GM12878 (cell line): ENCODE measurements around the gene PGR. TPM values are rescaled to one million over a fixed set of nuclear protein-coding genes. Genes with fewer than 3 reads are reported as not detected.
A peak's percentile ranks its signal among the peaks of the same experiment; 100 is the strongest.

Source experiments
- ATAC-seq: fragments of 200-7000 bp; cut with Tn5 transposase; 3 replicates; pipeline ENCODE4 v1.9.1; 2020; ENCODE audit warnings: mild to moderate bottlenecking, moderate library complexity
- BruUV-seq: library from RNA; stranded (reverse); fragments of 400-500 nt; replicated peaks from 2 replicates; lab custom pipeline; 2021; lab: Mats Ljungman, UMichigan
- CTCF ChIA-PET: fragments of 300-600 bp; sonication (Branson Sonifier 250); formaldehyde crosslinking; extraction: SDS; loops from one replicate; lab custom pipeline; 2021; ENCODE audit warnings: inconsistent platforms; lab: Yijun Ruan, JAX
- POLR2A ChIA-PET: fragments of 350-600 bp; formaldehyde crosslinking; extraction: SDS; loops from one replicate; lab custom pipeline; 2021; ENCODE audit warnings: inconsistent platforms; lab: Charles Lee
- RAD21 ChIA-PET: fragments of 300-600 bp; sonication (Branson Sonifier 250); formaldehyde crosslinking; loops from one replicate; lab custom pipeline; 2023; ENCODE audit warnings: antibody characterized with exemption; ENCODE audit not compliant: unreplicated experiment; lab: Charles Lee
- SMC1A ChIA-PET: fragments of 300-600 bp; sonication (Branson Sonifier 250); formaldehyde crosslinking; loops from one replicate; lab custom pipeline; 2023; ENCODE audit not compliant: unreplicated experiment, uncharacterized antibody; lab: Charles Lee
- DNase-seq: peaks from one replicate; pipeline ENCODE4 v3.0.0-alpha.2; 2011; ENCODE audit warnings: low read depth, low spot score
- FAIRE-seq: peaks from 3 replicates; lab custom pipeline; 2011; peaks lifted over from hg19 to GRCh38; lab: Jason Lieb, UNC
- H2AFZ ChIP-seq: 2 replicates; pipeline ENCODE4 v1.6.0; 2011; ENCODE audit warnings: low read depth, low read length, control low read depth; ENCODE audit not compliant: control insufficient read depth
- H3K27ac ChIP-seq: 2 replicates; pipeline ENCODE4 v1.5.1; 2011; ENCODE audit warnings: control low read depth; ENCODE audit not compliant: control insufficient read depth, insufficient read depth
- H3K27me3 ChIP-seq, 2 experiments: replicated peaks in 1 of 2; 2 replicates each; pipeline versions ENCODE4 v1.6.0 to v1.6.1; 2011; ENCODE audit warnings: low read length in 1 of 2; ENCODE audit not compliant: control insufficient read depth in 2 of 2, insufficient read depth in 2 of 2
- H3K36me3 ChIP-seq, 2 experiments: 2 replicates each; pipeline ENCODE4 v1.5.1; 2011; ENCODE audit warnings: low read length in 1 of 2; ENCODE audit not compliant: control insufficient read depth in 2 of 2, insufficient read depth in 2 of 2
- H3K4me1 ChIP-seq: 2 replicates; pipeline ENCODE4 v1.6.1; 2011; ENCODE audit warnings: mild to moderate bottlenecking, low read length, moderate library complexity, mixed read lengths; ENCODE audit not compliant: control insufficient read depth, insufficient read depth
- H3K4me2 ChIP-seq: 2 replicates; pipeline ENCODE4 v1.6.0; 2011; ENCODE audit warnings: control low read depth; ENCODE audit not compliant: control insufficient read depth, insufficient read depth
- H3K4me3 ChIP-seq: fragments of 200-600 bp; sonication (generic); 2 replicates; pipeline ENCODE4 v1.5.1; 2016
- H3K79me2 ChIP-seq: 2 replicates; pipeline ENCODE4 v1.6.0; 2011; ENCODE audit warnings: low read length; ENCODE audit not compliant: control insufficient read depth, insufficient read depth
- H3K9ac ChIP-seq: 2 replicates; pipeline ENCODE4 v1.8.0; 2011; ENCODE audit warnings: low read length, control low read depth, mixed read lengths; ENCODE audit not compliant: control insufficient read depth, insufficient read depth
- H3K9me3 ChIP-seq: replicated peaks from 3 replicates; pipeline ENCODE4 v1.5.1; 2011; ENCODE audit warnings: mild to moderate bottlenecking, low read length; ENCODE audit not compliant: control insufficient read depth, insufficient read depth
- H4K20me1 ChIP-seq: 2 replicates; pipeline ENCODE4 v1.6.0; 2011; ENCODE audit not compliant: control insufficient read depth, insufficient read depth
- FOS ChIP-seq: IDR thresholded peaks from 3 replicates; pipeline ENCODE4 v1.6.1; 2011; ENCODE audit warnings: borderline replicate concordance; ENCODE audit not compliant: insufficient read length; ENCODE audit errors: extremely low read depth
- GABPA ChIP-seq: IDR thresholded peaks from 2 replicates; pipeline ENCODE4 v1.6.1; 2014; ENCODE audit warnings: antibody characterized with exemption, low read depth, mild to moderate bottlenecking, inconsistent platforms
- SMAD5 ChIP-seq: IDR thresholded peaks from 2 replicates; pipeline ENCODE4 v1.6.1; 2016; ENCODE audit warnings: antibody characterized with exemption, low read depth
- SUZ12 ChIP-seq: fragments of 200-600 bp; sonication (generic); IDR thresholded peaks from one replicate; pipeline ENCODE4 v1.6.1; 2018; ENCODE audit warnings: antibody characterized with exemption, mild to moderate bottlenecking; ENCODE audit not compliant: unreplicated experiment
- TCF7 ChIP-seq: IDR thresholded peaks from 2 replicates; pipeline ENCODE4 v1.6.1; 2014; ENCODE audit warnings: antibody characterized with exemption, borderline replicate concordance
- WGBS: methylation state at CpG from one replicate; pipeline ENCODE4 v1.1.6; 2016; ENCODE audit warnings: low lambda C conversion rate; ENCODE audit not compliant: insufficient replicate concordance, insufficient coverage; ENCODE audit errors: missing lambda C conversion rate; 5-methylcytosine and 5-hydroxymethylcytosine counted together
- in situ Hi-C: fragments of 300-500 bp; cut with MboI; formaldehyde crosslinking; loops from 9 replicates; pipeline ENCODE4 v1.14.3; 2018; ENCODE audit warnings: mixed read lengths
- intact Hi-C: fragments of 100-400 bp; cut with micrococcal nuclease; formaldehyde crosslinking; loops from one replicate; pipeline ENCODE4 v1.14.2; 2022; ENCODE audit not compliant: unreplicated experiment
- polyA plus RNA-seq, 11 experiments: library from polyadenylated mRNA; depleted of rRNA in 4 of 11; unstranded in 6 of 11; stranded (reverse) in 5 of 11; fragments of >200 nt; fragmentation: Nextera tagmentation in 4 of 11; fragmentation: Illumina TruSeq in 1 of 11; extraction: Ambion mirVana in 4 of 11; extraction: Trizol in 1 of 11; gene quantifications; 1 replicate in 1 of 11; 2 replicates in 10 of 11; pipeline versions ENCODE4 v1.2.1 to v1.2.3, GENCODE V29; 2011 to 2016; ENCODE audit warnings: inconsistent platforms in 2 of 11, missing spikeins in 2 of 11, low read depth in 1 of 11
- total RNA-seq, 4 experiments: library from RNA; depleted of rRNA in 3 of 4; stranded (reverse); fragments of >200 nt in 3 of 4; fragmentation: Illumina TruSeq in 1 of 4; extraction: Trizol in 1 of 4; gene quantifications; 2 replicates each; pipeline versions ENCODE4 v1.2.1 to v1.2.3, GENCODE V29; 2013 to 2021
- TF ChIP-seq, protein P1 (sequence below), 3 experiments: IDR thresholded peaks in 2 of 3; conservative IDR thresholded peaks in 1 of 3; 2 replicates each; pipeline ENCODE4 v1.5.1; 2011; ENCODE audit warnings: low read depth in 3 of 3, low read length in 3 of 3, mild to moderate bottlenecking in 3 of 3, control low read depth in 2 of 3, moderate library complexity in 2 of 3, inconsistent platforms in 1 of 3, mixed read lengths in 1 of 3; ENCODE audit not compliant: control insufficient read depth in 2 of 3, insufficient read depth in 1 of 3; ENCODE audit errors: extremely low read depth in 1 of 3
- TF ChIP-seq, protein P2 (sequence below): fragments of 450-650 bp; conservative IDR thresholded peaks from 2 replicates; pipeline ENCODE4 v1.6.1; 2017; ENCODE audit warnings: mild to moderate bottlenecking, moderate library complexity

Gene PGR
- total and polyA plus RNA-seq, 10 of the 15 experiments (the other 5 are each of a cell fraction or from before 2014, with no cell fraction given): 0.01 TPM; not detected in 9

- Histone ChIP-seq H3K4me1 (no peaks in the 10 kb centered on the region), H3K27me3 (peaks cover 5 to 28% of the 10 kb centered on the region in 2 experiments; a peak in 3 of 4 replicates), H3K9me3 (no peaks in the 10 kb centered on the region; the same call in 2 of the 3 replicates), H2AFZ (no peak overlapping the region), H3K4me3 (no peak overlapping the region), H4K20me1 (no peaks in the 10 kb centered on the region), H3K79me2 (no peaks in the 10 kb centered on the region), H3K4me2 (no peak overlapping the region), H3K27ac (no peak overlapping the region), H3K9ac (no peak overlapping the region), H3K36me3 (no peaks in the 10 kb centered on the region)
- intact Hi-C loops: no loop called here
- ChIA-PET POLR2A (no interaction called here), CTCF (no interaction called here), RAD21 (no interaction called here), SMC1A (no interaction called here)
- no peak for ATAC-seq
- TF ChIP-seq, protein P1, sequence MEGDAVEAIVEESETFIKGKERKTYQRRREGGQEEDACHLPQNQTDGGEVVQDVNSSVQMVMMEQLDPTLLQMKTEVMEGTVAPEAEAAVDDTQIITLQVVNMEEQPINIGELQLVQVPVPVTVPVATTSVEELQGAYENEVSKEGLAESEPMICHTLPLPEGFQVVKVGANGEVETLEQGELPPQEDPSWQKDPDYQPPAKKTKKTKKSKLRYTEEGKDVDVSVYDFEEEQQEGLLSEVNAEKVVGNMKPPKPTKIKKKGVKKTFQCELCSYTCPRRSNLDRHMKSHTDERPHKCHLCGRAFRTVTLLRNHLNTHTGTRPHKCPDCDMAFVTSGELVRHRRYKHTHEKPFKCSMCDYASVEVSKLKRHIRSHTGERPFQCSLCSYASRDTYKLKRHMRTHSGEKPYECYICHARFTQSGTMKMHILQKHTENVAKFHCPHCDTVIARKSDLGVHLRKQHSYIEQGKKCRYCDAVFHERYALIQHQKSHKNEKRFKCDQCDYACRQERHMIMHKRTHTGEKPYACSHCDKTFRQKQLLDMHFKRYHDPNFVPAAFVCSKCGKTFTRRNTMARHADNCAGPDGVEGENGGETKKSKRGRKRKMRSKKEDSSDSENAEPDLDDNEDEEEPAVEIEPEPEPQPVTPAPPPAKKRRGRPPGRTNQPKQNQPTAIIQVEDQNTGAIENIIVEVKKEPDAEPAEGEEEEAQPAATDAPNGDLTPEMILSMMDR (IDR thresholded peaks at IDR 0.05 in 2 of 3, conservative IDR thresholded peaks at IDR 0.05 in 1 of 3; ENCODE audit: control insufficient read depth in 2 of 3, extremely low read depth in 1 of 3, insufficient read depth in 1 of 3, low read depth in 3 of 3, low read length in 3 of 3): no peak
- TF ChIP-seq, protein P2, sequence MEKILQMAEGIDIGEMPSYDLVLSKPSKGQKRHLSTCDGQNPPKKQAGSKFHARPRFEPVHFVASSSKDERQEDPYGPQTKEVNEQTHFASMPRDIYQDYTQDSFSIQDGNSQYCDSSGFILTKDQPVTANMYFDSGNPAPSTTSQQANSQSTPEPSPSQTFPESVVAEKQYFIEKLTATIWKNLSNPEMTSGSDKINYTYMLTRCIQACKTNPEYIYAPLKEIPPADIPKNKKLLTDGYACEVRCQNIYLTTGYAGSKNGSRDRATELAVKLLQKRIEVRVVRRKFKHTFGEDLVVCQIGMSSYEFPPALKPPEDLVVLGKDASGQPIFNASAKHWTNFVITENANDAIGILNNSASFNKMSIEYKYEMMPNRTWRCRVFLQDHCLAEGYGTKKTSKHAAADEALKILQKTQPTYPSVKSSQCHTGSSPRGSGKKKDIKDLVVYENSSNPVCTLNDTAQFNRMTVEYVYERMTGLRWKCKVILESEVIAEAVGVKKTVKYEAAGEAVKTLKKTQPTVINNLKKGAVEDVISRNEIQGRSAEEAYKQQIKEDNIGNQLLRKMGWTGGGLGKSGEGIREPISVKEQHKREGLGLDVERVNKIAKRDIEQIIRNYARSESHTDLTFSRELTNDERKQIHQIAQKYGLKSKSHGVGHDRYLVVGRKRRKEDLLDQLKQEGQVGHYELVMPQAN: no peak
- TF ChIP-seq SMAD5: no peak
- TF ChIP-seq TCF7: no peak
- no peak for TF ChIP-seq FOS
- TF ChIP-seq SUZ12: peak; percentile 55
- no peak for TF ChIP-seq GABPA
- DNase-seq: no peak
- 4% methylated on average over 33 of the region's 55 CpGs for WGBS
- FAIRE-seq: no peak
- in situ Hi-C loops: no loop called here
- no TSS peak for BruUV-seq
Measured at GRCh38 chr11:101127197-101127698, 2.4 kb downstream of the PGR start.
